DMS79 (cell line): ENCODE results near the gene FSTL3.
"Not testable (repeated sequence)": the region's sequence is repeated elsewhere in the genome, so short reads cannot be mapped to it uniquely, and the experiment has no call there.

Experiments used
- DNase-seq: peaks from one replicate; lab custom pipeline; 2025; lab: John Stamatoyannopoulos, UW

FSTL3 gene

DNA sequence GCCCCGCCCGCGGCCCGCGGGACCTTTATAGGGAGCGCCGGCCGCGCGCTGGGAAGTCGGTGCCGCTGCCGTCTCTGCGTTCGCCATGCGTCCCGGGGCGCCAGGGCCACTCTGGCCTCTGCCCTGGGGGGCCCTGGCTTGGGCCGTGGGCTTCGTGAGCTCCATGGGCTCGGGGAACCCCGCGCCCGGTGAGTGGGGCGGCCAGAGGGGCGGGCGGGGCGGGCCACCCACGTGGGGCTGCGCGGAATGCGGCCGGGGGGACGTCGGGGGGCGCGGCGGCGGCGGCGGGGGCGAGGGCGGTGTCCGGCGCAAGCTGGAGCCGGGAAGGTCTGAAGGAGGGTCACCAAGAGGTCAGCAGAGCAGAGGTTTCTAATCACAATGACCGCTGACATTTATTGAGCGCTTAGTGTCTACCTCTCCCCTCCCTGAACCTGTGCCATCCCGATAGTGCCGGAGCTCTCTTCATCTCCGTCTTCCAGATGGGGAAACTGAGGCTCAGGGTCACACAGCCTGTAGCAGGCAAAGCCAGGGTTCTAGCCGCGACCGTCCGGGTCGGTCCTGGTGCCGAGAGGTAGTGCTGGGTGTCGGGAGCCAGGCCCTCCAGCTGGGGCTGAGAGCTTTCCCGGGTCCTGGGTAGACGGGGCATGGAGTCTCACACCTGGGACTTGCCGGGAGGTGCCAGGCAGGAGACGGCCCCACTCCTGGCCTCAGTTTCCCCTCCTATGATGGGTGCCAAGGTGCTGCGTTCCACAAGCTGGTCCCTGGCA is at the start of gene FSTL3:
Gene FSTL3 (plus strand): TSS at position 54 of the 767 bp plus-strand sequence. CDS start 32 bp downstream, at position 86.
- DNase-seq = no peak

DNA sequence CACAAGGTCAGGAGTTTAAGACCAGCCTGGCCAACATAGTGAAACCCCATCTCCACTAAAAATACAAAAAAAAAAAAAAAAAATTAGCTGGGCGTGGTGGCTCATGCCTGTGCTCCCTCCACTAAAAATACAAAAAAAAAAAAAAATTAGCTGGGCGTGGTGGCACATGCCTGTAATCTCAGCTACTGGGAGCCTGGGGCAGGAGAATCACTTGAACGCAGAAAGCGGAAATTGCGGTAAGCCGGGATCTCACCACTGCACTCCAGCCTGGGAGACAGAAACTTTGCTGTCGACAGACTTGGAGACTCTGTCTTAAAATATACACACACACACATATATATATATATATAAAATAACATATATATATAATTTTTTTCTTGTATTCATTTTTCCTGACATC is 49.6 kb upstream of the FSTL3 start:
- DNase-seq = not testable (repeated sequence)

DNA sequence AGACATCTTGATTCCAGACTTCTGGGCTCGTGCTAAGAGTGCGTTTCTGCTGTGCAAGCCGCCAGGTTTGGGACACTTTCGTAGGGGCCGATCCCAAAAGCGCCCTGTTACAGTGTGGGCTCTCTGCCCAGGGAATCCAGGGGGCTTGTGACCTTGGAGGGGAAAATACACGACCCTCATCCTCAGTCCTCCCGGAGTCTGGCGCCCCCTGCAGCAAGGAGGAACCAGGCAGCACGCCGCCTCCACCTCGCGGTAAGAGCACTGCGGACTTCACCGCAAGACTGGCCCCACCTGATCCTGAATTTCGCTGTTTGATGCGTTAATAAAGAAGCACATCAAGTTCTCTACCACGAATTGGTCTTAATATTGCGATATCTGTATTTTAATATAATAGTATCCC is 48.0 kb upstream of the FSTL3 start:
- DNase-seq = no peak

DNA sequence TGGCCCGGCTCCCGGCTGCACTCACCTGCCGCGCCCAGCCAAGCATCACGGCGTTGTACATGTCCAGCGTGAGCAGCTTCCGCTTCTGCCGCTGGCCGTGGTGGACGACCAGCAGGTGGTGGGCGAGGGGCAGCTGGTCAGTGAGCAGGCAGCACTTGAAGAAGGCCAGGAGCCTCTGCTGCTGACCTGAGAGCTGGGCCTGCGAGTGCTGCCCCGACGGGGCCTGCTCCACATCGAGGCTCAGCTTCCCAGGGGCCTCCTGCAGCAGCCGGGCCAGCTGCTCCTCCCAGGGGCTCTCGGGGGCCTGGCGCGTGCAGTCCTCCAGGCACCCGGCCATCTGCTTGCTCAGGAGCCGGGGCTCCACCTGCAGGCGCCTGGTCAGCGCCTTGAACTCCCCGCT is 46.7 kb upstream of the FSTL3 start:
- peak; percentile 17 for DNase-seq

DNA sequence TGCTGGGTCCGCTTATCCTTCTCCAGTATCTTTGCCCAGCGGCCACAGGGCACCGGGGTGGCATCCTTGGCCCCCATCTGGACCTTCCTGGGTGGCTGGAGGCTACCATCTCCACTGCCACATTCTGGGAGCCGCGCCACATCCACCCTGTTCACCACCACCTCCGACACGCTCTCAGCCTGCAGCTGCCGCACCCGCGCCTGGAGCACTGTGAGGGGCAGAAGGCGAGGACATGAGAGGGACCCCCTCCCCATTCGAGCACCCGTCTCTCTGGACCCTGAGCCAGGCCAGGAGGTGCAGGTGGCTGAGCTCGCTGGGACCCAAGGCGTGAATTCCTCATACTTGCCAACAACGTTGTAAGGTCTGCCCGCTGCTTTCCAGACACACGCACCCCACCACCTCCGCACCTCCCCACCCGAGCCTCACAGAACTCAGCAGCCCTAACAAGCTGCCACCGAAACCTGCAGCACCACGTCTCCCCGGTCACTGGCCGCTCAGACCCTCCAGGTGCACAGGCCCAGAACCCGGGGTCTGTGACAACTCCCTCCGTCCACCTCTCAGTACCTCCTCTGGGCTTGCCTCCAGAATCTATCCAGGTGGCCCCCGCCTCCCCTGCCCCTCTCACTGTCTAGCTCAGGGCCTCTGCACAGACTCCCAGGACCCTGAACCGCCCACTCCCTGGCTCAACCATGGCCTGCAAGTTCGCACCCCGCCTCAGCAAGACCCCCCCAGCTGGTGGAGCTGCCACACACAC is 46.1 kb upstream of the FSTL3 start:
- no peak for DNase-seq

DNA sequence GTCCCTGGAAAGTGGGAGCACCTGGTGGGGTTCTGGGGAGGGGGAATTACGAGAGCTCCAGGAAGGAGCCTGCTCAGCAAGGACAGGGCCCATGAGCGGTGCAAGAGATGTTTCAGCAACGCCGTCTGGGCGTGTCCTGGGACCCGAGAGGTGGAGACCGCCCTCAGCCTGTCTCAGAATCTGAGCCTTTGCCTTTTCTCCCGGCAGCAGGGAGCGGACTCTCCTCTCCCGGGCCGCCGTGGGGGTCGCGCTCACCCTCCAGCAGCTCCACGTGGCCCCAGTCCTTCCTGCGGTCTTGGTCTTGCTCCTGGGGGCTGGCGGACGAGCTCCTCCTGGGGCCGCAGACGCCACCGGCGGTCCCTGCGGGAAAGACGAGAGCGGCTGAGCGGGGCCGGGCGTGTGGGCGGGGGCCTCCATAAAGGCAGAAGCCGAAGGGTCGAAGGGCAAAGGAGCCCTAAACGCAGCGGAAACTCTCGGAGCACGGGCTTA is 43.6 kb upstream of the FSTL3 start:
- no peak for DNase-seq

DNA sequence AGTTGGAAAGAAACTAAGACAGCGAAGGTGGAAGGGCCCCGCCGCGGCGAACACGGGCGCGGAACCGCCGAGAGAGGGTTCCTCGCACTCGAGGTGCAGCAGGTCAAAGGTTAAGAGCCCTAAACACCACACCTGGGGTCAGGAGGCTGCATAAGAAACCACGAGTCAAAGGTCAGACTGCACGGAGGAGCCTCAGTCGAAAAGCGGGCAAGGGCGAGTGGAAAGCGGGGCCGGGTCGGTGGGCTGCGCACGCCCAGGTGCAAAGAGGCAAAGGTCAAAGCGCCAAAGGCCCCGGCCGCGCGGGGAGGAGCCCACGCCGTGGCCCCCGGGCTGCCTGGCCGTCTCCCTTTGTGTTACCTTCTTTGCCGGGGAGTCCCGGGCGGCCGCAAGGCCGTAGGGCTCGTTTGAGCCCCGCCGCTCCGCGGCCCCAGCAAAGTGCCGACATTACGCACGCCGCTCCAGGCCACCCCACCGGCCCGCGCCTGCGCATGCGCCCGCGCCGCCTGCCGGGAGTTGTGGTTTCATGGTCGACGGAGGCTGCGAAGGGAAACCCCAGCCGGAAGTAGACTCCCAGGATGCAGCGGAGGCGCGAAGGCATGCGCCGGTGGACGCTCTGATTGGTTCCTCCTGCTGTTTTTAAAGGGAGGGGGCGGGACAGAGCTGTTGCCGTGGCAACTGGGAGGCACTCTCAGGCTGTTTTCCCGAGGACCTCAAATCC is 43.0 kb upstream of the FSTL3 start, which contains the start of gene POLRMT:
Gene POLRMT (minus strand): TSS at position 470 of the 718 bp plus-strand sequence. CDS start 25 bp downstream, at position 445.
- DNase-seq = peak; percentile 95

DNA sequence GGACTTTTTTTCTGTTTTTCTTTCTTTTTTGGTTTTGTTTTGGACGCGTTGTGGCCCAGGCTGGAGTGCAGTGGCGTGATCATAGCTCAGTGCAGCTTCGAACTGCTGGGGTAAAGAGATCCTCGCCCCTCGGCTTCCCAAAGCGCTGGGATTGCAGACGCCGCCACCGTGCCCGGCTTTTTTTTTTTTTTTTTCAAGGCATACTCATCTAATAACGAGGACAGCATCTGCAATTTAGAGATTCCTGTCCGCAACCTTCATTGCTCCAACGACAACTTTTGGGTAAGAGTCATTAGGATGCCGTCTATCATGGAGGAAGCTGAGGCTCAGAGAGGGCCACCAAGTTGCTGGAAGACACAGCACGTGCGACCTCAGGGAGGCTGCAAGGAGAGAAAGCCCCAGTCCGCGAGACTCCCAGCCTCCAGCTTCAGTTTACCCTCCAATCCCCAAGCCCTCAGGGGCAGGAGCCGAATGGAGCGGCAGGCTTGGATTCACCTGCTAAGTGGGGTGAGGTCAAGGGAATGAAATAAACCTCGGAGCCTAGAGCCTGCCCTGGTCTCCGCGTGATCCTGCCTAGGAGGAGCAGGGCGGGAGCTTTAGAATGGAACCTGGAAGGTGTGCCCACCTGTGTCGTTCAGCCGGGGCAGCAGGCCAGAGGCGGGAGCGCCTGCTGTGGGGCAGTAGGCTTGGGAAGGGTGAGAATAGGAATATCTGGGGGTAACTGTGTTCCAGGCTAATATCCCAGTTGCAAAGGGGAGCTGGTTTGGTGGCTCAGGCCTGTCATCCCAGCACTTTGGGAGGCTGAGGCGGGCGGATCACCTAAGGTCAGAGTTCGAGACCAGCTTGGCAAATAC is 42.2 kb upstream of the FSTL3 start:
- no peak for DNase-seq

DNA sequence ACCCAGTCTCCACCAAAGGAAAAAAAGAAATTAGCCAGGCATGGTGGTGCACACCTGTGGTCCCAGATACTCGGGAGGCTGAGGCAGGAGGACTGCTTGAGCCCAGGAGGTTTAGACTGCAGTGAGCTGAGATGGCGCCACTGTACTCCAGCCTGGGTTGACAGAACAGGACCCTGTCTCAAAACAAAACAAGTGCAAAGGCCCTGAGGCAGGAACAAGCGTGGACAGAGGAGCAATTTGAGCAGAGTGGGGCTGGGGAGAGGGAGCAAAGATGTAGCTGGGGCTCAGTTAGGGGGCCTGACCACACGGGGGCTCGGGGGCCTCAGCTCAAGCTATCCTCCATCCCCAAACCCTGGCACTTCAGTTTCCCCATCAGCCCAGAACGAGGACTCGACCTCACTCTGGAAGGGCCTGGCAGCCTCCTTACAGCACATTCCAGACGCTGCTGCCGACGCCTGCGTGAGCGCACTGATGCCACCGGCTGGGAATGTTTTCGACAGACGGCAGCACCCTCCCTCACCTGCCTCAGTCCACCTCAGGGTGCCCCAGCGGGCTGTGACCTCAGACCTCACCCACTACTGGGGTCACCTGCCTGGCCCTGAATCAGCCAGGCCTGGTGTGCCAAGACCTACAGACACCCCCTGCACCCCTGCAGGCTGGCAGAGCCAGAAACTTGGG is 41.1 kb upstream of the FSTL3 start:
- no peak for DNase-seq

DNA sequence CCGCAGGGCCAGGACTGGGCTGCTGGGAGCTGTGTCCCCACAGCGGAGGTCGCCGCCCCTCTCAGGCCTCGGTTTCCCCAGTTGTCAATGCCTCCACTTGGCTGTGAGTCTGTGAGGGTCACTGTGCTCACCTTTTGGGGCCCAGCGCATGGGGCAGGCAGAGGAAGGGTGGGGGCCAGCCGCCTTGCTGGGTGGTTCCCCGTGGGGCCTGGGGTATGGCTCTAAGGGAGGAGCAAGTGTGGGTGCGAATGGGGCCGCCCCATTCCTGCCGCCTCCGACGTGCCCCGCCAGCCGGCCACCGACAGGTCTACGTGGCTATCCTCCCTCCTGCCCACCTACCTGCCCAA is 37.3 kb upstream of the FSTL3 start:
- DNase-seq = no peak

DNA sequence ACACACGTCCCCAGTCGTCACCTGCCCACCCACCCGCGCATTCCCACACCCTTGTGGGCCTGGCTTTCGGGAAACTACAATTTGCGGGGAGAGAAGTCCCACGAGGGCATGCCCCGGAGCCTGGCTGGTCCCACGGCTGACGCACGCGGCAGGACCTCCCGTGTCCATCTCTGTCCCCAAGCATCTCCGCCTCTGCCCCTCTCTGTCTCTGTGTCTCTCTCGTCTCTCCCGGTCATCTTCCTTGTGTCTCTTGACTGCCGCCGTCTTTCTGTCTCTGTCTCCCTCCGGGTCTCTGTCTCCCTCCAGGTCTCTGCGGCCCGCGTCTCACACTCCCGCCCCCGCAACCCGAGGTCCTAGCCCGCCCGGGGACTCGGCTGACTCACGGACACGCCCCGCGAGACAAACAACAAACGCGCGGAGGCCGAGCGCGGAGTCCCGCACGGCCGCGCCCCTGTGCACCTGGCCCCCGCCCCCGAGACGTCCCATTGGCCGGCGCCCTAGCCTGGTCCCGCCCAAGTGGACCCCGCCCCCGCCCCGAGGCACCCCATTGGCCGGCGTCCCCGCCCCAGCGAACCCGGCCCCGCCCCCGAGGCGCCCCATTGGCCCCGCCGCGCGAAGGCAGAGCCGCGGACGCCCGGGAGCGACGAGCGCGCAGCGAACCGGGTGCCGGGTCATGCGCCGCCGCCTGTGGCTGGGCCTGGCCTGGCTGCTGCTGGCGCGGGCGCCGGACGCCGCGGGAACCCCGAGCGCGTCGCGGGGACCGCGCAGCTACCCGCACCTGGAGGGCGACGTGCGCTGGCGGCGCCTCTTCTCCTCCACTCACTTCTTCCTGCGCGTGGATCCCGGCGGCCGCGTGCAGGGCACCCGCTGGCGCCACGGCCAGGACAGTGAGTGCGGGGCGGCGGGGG is 36.7 kb upstream of the FSTL3 start, which contains the start of gene FGF22:
Gene FGF22 (plus strand): TSS at position 627 of the 908 bp plus-strand sequence. CDS start 47 bp downstream, at position 674.
- DNase-seq = peak; percentile 52

DNA sequence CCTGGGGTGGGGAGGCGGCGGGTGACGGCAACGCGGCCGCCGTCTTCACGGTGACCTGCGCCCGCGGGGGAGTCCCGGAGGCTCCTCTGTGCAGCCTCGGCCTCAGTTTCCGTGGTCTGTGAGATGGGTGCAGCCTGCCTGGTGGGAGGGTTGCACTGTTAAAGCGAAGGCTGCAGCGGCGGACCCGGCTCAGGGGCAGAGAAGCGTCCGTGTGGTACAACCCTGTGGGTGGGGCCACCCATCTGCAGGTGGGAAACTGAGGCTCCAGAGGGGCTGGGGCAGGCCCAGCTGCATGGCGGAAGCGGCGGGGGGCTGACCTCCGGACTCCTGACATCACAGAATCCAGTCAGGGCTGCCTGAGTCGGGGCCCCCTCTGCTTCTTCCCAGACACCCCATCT is 36.0 kb upstream of the FSTL3 start:
- no peak for DNase-seq

DNA sequence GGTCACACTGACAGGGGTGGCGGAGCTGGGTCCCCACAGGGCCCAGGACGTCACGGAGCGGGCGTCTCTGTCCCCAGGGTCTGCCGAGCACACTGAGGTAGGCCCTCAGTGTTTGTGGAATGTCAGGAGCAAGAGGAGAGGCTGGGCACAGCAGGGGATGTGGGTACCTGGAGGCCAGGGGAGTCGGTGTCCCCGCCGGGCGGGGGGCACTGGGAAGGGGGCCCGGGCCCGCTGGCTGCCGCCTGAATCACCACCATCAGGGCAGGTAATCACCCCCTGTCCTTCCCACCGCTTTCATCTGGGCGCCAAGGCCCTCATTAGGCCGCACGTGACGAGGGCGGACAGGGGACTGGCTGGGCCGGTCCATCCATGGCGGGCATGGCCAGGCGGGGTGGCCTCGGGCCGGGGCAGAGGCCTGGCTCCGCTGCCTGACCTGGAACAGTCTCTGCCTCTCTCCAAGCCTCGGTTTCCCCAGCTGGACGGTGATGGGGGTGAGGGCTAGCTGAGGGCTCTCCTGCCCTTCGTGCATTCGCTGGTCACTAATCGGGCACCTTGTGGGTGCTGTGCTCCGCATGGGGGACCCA is 35.5 kb upstream of the FSTL3 start:
- DNase-seq = no peak

DNA sequence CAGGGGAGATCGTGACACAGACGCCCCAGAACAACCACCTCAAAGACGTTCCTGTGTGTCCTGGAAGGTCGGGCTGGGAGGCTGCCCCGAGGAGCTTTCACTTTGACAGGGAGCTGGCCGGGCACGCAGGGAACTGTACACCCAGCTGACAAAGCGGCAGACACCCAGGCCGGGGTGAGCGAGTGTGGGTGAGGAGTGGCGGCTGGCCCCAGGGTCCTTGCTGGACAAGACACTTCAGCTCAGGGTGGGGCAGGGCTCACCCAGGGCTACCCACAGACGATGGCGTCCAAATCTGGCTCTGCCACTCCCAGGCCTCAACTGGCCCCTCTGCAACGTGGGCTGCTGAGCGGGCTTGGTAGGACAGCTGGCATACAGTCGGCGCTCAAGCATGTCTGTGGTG is 34.5 kb upstream of the FSTL3 start:
- no peak for DNase-seq

DNA sequence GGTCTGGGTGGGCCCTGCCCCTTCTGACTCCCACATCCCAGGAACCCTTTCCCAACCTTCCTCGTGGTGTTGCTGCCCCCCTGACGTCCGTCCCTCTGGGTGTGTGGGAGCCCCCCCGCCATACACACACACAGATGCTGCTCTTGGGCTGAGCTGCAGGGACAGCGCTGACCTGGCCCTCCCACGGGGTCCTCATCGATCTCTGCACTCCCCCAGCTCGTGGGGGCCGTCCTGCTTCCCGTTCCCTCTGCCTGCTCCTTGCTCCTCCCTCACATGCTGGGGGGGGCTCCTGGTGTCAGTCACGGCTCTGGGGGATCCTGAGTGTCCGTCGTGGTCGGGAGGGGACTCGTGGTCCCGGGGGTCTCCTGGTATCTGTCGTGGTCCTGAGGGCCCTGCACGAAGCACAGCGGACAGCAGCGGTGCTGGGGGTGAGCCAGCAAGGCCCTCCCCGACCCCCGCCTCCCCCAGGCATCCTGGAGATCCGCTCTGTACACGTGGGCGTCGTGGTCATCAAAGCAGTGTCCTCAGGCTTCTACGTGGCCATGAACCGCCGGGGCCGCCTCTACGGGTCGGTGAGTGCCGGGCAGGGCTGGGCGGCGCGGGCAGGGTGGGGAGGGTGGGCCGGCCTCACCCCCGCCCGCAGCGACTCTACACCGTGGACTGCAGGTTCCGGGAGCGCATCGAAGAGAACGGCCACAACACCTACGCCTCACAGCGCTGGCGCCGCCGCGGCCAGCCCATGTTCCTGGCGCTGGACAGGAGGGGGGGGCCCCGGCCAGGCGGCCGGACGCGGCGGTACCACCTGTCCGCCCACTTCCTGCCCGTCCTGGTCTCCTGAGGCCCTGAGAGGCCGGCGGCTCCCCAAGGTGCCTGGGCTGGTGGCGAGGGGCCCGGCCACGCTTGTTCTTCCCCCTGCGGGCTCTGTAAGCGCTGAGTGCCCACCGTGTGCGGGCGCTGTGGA is 33.1 kb upstream of the FSTL3 start:
- DNase-seq = no peak

DNA sequence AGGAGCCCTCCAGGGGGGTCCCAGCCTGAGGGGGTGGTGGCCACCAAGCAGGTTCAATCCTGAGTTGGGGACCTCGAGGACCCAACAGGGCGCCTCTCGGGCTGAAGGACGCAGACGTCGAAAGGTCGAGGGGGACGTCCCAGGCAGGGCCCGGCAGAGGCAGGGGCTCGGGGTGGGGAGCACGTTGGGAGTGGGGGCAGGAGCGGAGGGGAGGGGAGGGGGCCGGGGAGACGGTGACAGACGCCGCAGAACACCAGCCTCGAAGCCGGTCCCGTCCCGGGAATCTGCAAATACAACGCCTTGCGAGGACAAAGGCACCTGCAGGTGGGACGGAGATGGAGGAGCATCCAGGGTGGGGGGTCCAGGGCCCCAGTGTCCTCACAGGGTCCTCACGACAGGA is 32.5 kb upstream of the FSTL3 start:
- DNase-seq = no peak

DNA sequence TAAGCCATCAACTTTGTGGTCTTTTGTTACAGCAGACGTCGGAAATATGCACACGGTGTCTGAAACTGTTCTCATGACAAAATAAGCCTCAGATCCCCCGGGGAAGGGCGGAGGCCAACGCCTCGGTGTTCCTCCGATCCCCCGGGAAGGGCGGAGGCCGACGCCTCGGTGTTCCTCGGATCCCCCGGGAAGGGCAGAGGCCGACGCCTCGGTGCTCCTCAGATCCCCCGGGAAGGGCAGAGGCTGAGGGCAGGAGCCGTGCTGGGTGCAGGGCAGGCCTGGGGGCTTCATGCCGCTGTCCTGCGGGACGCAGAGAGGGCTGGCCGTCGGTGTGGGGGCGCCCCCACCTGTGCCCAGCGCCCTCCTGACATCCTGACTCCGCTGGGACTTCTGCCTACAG is 31.8 kb upstream of the FSTL3 start:
- no peak for DNase-seq

DNA sequence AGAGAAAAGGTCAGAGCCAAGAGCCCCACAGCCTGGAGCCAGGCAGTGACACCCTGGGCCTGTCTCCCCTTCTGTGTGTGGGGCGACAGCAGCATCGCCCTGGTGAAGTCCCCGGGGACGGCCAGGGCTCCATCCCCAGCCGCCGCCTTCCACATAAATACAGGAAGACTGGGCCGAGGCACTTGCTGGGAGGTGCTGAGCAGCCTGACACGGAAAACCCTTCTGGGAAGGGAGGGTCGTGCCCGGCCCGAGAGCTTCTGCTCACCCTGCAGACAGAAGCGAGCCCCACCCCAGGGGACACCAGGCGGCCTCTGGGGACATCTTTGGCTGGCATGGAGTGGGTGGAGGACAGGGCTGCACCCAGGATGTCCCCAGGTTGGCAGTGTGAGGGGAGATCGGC is 31.4 kb upstream of the FSTL3 start:
- DNase-seq = no peak
